CD14-positive monocyte (primary cell): ENCODE measurements around the gene PNO1. TPM values are rescaled to one million over a fixed set of nuclear protein-coding genes. Genes with fewer than 3 reads are reported as not detected.

Experiments
- DNase-seq, 3 donors: peaks; one replicate each; pipeline ENCODE4 v3.0.0-alpha.2; 2011 to 2022
- H2AFZ ChIP-seq: 2 replicates; pipeline ENCODE4 v1.6.0; 2012; ENCODE audit warnings: mild to moderate bottlenecking, low read depth, low read length, inconsistent platforms; ENCODE audit not compliant: insufficient read depth, poor library complexity, severe bottlenecking
- H3K27ac ChIP-seq, 2 donors: 1 replicate in 1 of 2; 2 replicates in 1 of 2; pipeline ENCODE4 v1.5.1; 2012 to 2013; ENCODE audit warnings: low read length in 2 of 2, control low read depth in 1 of 2, inconsistent platforms in 1 of 2, low read depth in 1 of 2, mild to moderate bottlenecking in 1 of 2
- H3K27me3 ChIP-seq, 2 donors: one replicate each; pipeline versions ENCODE4 v1.6.0 to v1.6.1; 2011 to 2013; ENCODE audit warnings: low read length in 2 of 2; ENCODE audit not compliant: control insufficient read depth in 2 of 2, insufficient read depth in 2 of 2
- H3K36me3 ChIP-seq, 2 donors: replicated peaks in 1 of 2; 1 replicate in 1 of 2; 2 replicates in 1 of 2; pipeline versions ENCODE4 v1.5.1 to v1.6.1; 2012 to 2013; ENCODE audit warnings: low read length in 2 of 2, control low read depth in 1 of 2, inconsistent platforms in 1 of 2, mild to moderate bottlenecking in 1 of 2; ENCODE audit not compliant: insufficient read depth in 2 of 2, control insufficient read depth in 1 of 2
- H3K4me1 ChIP-seq, 2 donors: 1 replicate in 1 of 2; 2 replicates in 1 of 2; pipeline versions ENCODE4 v1.5.1 to v1.6.1; 2012 to 2013; ENCODE audit warnings: low read length in 2 of 2, control low read depth in 1 of 2, inconsistent platforms in 1 of 2, mild to moderate bottlenecking in 1 of 2, moderate library complexity in 1 of 2; ENCODE audit not compliant: insufficient read depth in 2 of 2, control insufficient read depth in 1 of 2
- H3K4me2 ChIP-seq: replicated peaks from 2 replicates; pipeline ENCODE3; 2012; ENCODE audit warnings: low read length, moderate library complexity, mild to moderate bottlenecking; ENCODE audit not compliant: poor library complexity, severe bottlenecking; ENCODE audit errors: extremely low read depth
- H3K4me3 ChIP-seq, 3 experiments: fragments of 200-600 bp in 1 of 3; sonication (generic) in 1 of 3; replicated peaks in 1 of 3; 1 replicate in 2 of 3; 2 replicates in 1 of 3; pipeline ENCODE4 v1.5.1; 2011 to 2013; ENCODE audit warnings: low read length in 3 of 3, mild to moderate bottlenecking in 3 of 3, control low read depth in 2 of 3, low read depth in 2 of 3, inconsistent platforms in 1 of 3, moderate library complexity in 1 of 3
- H3K79me2 ChIP-seq: 2 replicates; pipeline ENCODE4 v1.6.0; 2012; ENCODE audit warnings: mild to moderate bottlenecking, control low read depth, inconsistent platforms, low read length, moderate library complexity; ENCODE audit not compliant: insufficient read depth
- H3K9ac ChIP-seq: 2 replicates; pipeline ENCODE4 v1.6.0; 2017; ENCODE audit warnings: low read length, mild to moderate bottlenecking; ENCODE audit not compliant: insufficient read depth, poor library complexity, severe bottlenecking
- H3K9me3 ChIP-seq, 2 donors: replicated peaks in 1 of 2; 1 replicate in 1 of 2; 2 replicates in 1 of 2; pipeline versions ENCODE4 v1.5.1 to v1.6.1; 2012 to 2013; ENCODE audit warnings: low read length in 2 of 2, control low read depth in 1 of 2; ENCODE audit not compliant: control insufficient read depth in 1 of 2, insufficient read depth in 1 of 2
- H4K20me1 ChIP-seq: 2 replicates; pipeline ENCODE4 v1.6.0; 2012; ENCODE audit warnings: mild to moderate bottlenecking, low read length, control low read depth, moderate library complexity; ENCODE audit not compliant: insufficient read depth
- H3K27ac Mint-ChIP-seq, 7 donors: one replicate each; pipeline ENCODE4 v1.8.0; 2020; ENCODE audit warnings: mild to moderate bottlenecking in 7 of 7, mixed read lengths in 7 of 7, moderate library complexity in 6 of 7, inconsistent platforms in 2 of 7
- H3K27me3 Mint-ChIP-seq, 3 donors: one replicate each; pipeline ENCODE4 v1.8.0; 2021 to 2022; ENCODE audit warnings: low read depth in 3 of 3, mild to moderate bottlenecking in 3 of 3, mixed read lengths in 3 of 3, moderate library complexity in 3 of 3, inconsistent platforms in 1 of 3
- H3K36me3 Mint-ChIP-seq, 2 donors: one replicate each; pipeline ENCODE4 v1.8.0; 2020; ENCODE audit warnings: mixed read lengths in 2 of 2, inconsistent platforms in 1 of 2, mild to moderate bottlenecking in 1 of 2
- H3K4me1 Mint-ChIP-seq: one replicate; pipeline ENCODE4 v1.8.0; 2020; ENCODE audit warnings: mild to moderate bottlenecking, mixed read lengths
- H3K4me3 Mint-ChIP-seq, 2 donors: one replicate each; pipeline ENCODE4 v1.8.0; 2020; ENCODE audit warnings: mild to moderate bottlenecking in 2 of 2, mixed read lengths in 2 of 2, moderate library complexity in 1 of 2
- H3K9me3 Mint-ChIP-seq, 7 donors: one replicate each; pipeline ENCODE4 v1.8.0; 2020 to 2022; ENCODE audit warnings: mixed read lengths in 7 of 7, mild to moderate bottlenecking in 6 of 7, moderate library complexity in 6 of 7, inconsistent platforms in 2 of 7
- CTCF ChIP-seq: fragments of 200-600 bp; IDR thresholded peaks from one replicate; pipeline ENCODE4 v1.8.0; 2022; ENCODE audit warnings: antibody characterized with exemption, mild to moderate bottlenecking
- WGBS: methylation state at CpG from one replicate; pipeline ENCODE4 v1.1.5; 2013; ENCODE audit warnings: missing lambda C conversion rate; ENCODE audit not compliant: insufficient coverage; 5-methylcytosine and 5-hydroxymethylcytosine counted together
- intact Hi-C, 2 donors: fragments of 100-400 bp; cut with micrococcal nuclease; formaldehyde crosslinking; loops; one replicate each; pipeline versions ENCODE4 v1.15.0 to v1.15.1; 2023
- polyA plus RNA-seq, 3 donors: library from polyadenylated mRNA; depleted of rRNA in 1 of 3; unstranded in 2 of 3; stranded (reverse) in 1 of 3; fragments of 300-500 nt in 2 of 3; fragments of >200 nt in 1 of 3; fragmentation: Illumina TruSeq in 2 of 3; gene quantifications; 1 replicate in 2 of 3; 2 replicates in 1 of 3; pipeline ENCODE4 v1.2.3, GENCODE V29; 2012 to 2021

The PNO1 gene
- polyA plus RNA-seq, 3 donors = 4.7 to 14.0 (median 10.8) TPM

DNA sequence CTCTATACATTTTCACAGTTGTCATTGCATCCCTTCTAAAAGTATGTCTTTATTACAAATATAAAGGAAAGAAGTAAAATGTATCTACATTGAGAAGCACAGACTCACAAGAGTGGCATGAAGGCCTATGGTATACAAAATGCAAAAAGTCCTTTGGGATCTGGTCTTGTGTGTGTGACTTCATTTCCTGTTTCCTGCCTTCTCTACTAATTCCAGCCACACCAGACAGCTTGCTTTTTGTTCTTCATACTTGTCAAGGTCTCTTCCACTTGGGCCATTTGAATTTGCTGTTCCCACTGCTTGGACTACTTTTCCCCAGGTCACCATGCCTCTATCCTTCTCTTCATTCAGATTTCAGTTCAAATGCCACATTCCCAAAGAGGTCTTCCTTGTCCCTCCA lies 6.7 kb upstream of the PNO1 start:
- peaks cover 0 to 2% (median 0%) of the 10 kb centered on the region in 3 donors for H3K27me3 Mint-ChIP-seq
- peaks cover 22% of the 10 kb centered on the region for H3K4me1 Mint-ChIP-seq
- no peak for DNase-seq
- no peaks in the 10 kb centered on the region for H3K36me3 ChIP-seq
- H3K4me3 Mint-ChIP-seq = no peak overlapping the region
- H3K27ac ChIP-seq = no peak overlapping the region
- H3K4me3 ChIP-seq = no peak overlapping the region
- no peaks in the 10 kb centered on the region for H3K9me3 ChIP-seq
- no peak overlapping the region for H3K4me2 ChIP-seq
- peaks cover 21% of the 10 kb centered on the region for H3K79me2 ChIP-seq
- no peaks in the 10 kb centered on the region for H4K20me1 ChIP-seq
- H3K27me3 ChIP-seq = no peaks in the 10 kb centered on the region
- no peak overlapping the region for H3K27ac Mint-ChIP-seq
- no peak overlapping the region for H2AFZ ChIP-seq
- H3K9me3 Mint-ChIP-seq = no peaks in the 10 kb centered on the region
- H3K36me3 Mint-ChIP-seq = peaks cover 8 to 11% of the 10 kb centered on the region in 2 donors
- intact Hi-C loops = no loop called here
- no peak for TF ChIP-seq CTCF
- peaks cover 10 to 25% of the 10 kb centered on the region in 2 donors for H3K4me1 ChIP-seq
- H3K9ac ChIP-seq = no peak overlapping the region

DNA sequence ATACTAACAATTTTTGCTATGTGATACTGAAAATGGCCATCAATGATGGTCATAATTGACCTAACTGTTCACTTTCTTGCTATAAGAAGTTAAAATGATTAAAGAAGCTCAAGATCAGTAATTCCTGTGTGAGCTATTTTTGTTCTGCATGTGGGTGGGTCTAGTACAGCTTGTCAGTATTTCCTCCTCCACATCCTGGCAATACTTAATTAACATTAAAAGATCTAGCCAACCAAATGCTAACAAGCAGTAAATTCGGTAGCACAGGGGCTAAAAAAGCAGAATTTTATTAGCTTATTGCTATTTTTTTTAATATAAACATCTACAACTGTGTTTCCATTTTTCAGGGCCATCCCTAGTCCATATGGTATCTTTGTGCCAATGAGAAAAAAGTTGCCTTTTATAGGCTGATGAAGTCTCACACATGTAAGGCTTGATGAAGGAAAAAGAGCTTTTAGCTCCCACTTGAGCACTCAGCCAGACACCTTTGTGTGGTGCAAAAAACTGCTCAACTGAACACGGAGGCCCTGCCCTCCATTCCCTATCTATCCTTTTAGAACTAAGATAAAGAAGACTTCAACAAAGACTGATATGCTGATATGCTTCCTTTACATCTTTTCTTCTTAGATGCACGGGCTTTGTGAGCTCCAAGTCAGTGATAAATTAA lies 4.9 kb upstream of the PNO1 start:
- Histone ChIP-seq H3K4me2 (peak overlapping the region; percentile 41), H3K27me3 (no peaks in the 10 kb centered on the region), H3K4me1 (peaks cover 20 to 35% of the 10 kb centered on the region in 2 donors), H3K79me2 (peaks cover 35% of the 10 kb centered on the region), H3K9me3 (no peaks in the 10 kb centered on the region), H4K20me1 (no peaks in the 10 kb centered on the region), H3K4me3 (no peak overlapping the region), H3K9ac (no peak overlapping the region), H3K27ac (no peak overlapping the region), H3K36me3 (no peaks in the 10 kb centered on the region), H2AFZ (no peak overlapping the region)
- no peaks in the 10 kb centered on the region for H3K9me3 Mint-ChIP-seq
- H3K36me3 Mint-ChIP-seq = peaks cover 7 to 11% of the 10 kb centered on the region in 2 donors
- DNase-seq = no peak
- 40% methylated on average over 1 of the region's 3 CpGs for WGBS
- H3K4me1 Mint-ChIP-seq = peaks cover 30% of the 10 kb centered on the region
- H3K27ac Mint-ChIP-seq = peak overlapping the region in 1 of 7 donors; percentile 25
- peaks cover 0 to 2% (median 0%) of the 10 kb centered on the region in 3 donors for H3K27me3 Mint-ChIP-seq
- intact Hi-C loops = no loop called here
- H3K4me3 Mint-ChIP-seq = no peak overlapping the region
- no peak for TF ChIP-seq CTCF
